ENCODE data around the gene KRTAP10-12.

DNA sequence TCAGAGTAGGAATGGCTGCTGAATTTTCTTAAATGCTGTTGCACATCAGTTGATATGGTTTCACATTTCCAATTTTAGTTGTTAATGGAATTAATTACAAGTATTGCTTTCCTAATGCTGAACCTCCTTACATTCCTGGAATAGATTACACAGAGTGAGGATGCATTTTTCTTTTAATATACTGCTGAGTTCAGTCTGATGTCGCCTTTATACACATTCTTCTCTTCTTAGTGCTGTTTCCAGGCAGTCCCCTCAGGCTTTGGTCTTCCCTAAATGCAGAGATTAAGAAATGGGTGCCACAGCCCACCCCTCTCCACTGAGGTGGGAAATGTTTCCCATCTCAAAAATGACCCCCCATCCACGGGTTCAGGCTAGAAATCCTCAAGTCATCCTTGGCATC is 21.1 kb downstream of the KRTAP10-12 start:
- TF ChIP-seq, protein P1, sequence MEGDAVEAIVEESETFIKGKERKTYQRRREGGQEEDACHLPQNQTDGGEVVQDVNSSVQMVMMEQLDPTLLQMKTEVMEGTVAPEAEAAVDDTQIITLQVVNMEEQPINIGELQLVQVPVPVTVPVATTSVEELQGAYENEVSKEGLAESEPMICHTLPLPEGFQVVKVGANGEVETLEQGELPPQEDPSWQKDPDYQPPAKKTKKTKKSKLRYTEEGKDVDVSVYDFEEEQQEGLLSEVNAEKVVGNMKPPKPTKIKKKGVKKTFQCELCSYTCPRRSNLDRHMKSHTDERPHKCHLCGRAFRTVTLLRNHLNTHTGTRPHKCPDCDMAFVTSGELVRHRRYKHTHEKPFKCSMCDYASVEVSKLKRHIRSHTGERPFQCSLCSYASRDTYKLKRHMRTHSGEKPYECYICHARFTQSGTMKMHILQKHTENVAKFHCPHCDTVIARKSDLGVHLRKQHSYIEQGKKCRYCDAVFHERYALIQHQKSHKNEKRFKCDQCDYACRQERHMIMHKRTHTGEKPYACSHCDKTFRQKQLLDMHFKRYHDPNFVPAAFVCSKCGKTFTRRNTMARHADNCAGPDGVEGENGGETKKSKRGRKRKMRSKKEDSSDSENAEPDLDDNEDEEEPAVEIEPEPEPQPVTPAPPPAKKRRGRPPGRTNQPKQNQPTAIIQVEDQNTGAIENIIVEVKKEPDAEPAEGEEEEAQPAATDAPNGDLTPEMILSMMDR (IDR thresholded peaks at IDR 0.05; ENCODE audit: poor library complexity): no peak
- TF ChIP-seq EZH2 (IDR thresholded peaks at IDR 0.05; ENCODE audit: borderline replicate concordance): no peak
